Thymus (tissue), 11 donors: ENCODE data around the gene CCDC80. TPM values are rescaled to one million over a fixed set of nuclear protein-coding genes. Genes with fewer than 3 reads are reported as not detected.

Source experiments
- DNase-seq, 9 donors: peaks; one replicate each; pipeline ENCODE4 v3.0.0-alpha.2; 2013; ENCODE audit warnings: low spot score in 9 of 9, low read depth in 6 of 9, missing footprints in 1 of 9
- H3K27ac ChIP-seq, 2 donors: one replicate each; pipeline ENCODE4 v1.5.1; 2013; ENCODE audit warnings: control low read depth in 1 of 2, low read depth in 1 of 2, low read length in 1 of 2, mild to moderate bottlenecking in 1 of 2, moderate library complexity in 1 of 2
- H3K27me3 ChIP-seq, 2 donors: one replicate each; pipeline ENCODE4 v1.5.1; 2013; ENCODE audit warnings: low read length in 1 of 2; ENCODE audit not compliant: control insufficient read depth in 2 of 2, insufficient read depth in 1 of 2
- H3K36me3 ChIP-seq, 2 donors: one replicate each; pipeline ENCODE4 v1.5.1; 2013; ENCODE audit warnings: low read length in 1 of 2, mild to moderate bottlenecking in 1 of 2, moderate library complexity in 1 of 2; ENCODE audit not compliant: control insufficient read depth in 2 of 2, insufficient read depth in 2 of 2
- H3K4me1 ChIP-seq, 2 donors: one replicate each; pipeline ENCODE4 v1.5.1; 2013; ENCODE audit warnings: low read length in 2 of 2; ENCODE audit not compliant: control insufficient read depth in 2 of 2, insufficient read depth in 2 of 2
- H3K4me3 ChIP-seq, 2 donors: one replicate each; pipeline ENCODE4 v1.5.1; 2013; ENCODE audit warnings: low read length in 2 of 2, control low read depth in 1 of 2, mild to moderate bottlenecking in 1 of 2
- H3K9me3 ChIP-seq, 2 donors: one replicate each; pipeline ENCODE4 v1.5.1; 2013; ENCODE audit warnings: low read length in 1 of 2, mild to moderate bottlenecking in 1 of 2; ENCODE audit not compliant: control insufficient read depth in 2 of 2, insufficient read depth in 1 of 2
- WGBS: extraction: QIAGEN DNeasy Blood & Tissue Kit; methylation state at CpG from one replicate; pipeline ENCODE4 v1.1.7; 2013; 5-methylcytosine and 5-hydroxymethylcytosine counted together
- polyA plus RNA-seq: library from polyadenylated mRNA; stranded (reverse); fragments of 200-250 nt; gene quantifications from one replicate; pipeline ENCODE4 v1.2.3, GENCODE V29; 2013
- total RNA-seq: library from RNA; stranded (reverse); fragments of 120-200 nt; gene quantifications from one replicate; pipeline ENCODE4 v1.2.4, GENCODE V29; 2013
- donor health status: healthy.

Gene CCDC80
- total and polyA plus RNA-seq, 2 donors: 10.6 to 13.6 TPM

GRCh38 chr3:112640276-112640929 lies 540 bp downstream of the CCDC80 start:
- peak overlapping the region in 1 of 2 donors; percentile 27 for H3K27ac ChIP-seq
- H3K4me1 ChIP-seq: peaks cover 0 to 3% of the 10 kb centered on the region in 2 donors
- H3K4me3 ChIP-seq: peak overlapping the region in 1 of 2 donors; percentile 12
- DNase-seq: no peak
- H3K27me3 ChIP-seq: peaks cover 0 to 2% of the 10 kb centered on the region in 2 donors
- H3K36me3 ChIP-seq: no peaks in the 10 kb centered on the region
- WGBS: 57% methylated on average over 10 of the region's 10 CpGs
- no peaks in the 10 kb centered on the region for H3K9me3 ChIP-seq

- no peak for DNase-seq
- Histone ChIP-seq H3K4me3 (no peak overlapping the region), H3K27me3 (peaks cover 0 to 2% of the 10 kb centered on the region in 2 donors), H3K9me3 (no peaks in the 10 kb centered on the region), H3K27ac (no peak overlapping the region), H3K36me3 (no peaks in the 10 kb centered on the region), H3K4me1 (peaks cover 0 to 3% of the 10 kb centered on the region in 2 donors)
- WGBS: 97% methylated on average over 21 of the region's 21 CpGs
These were observed 1.3 kb downstream of the CCDC80 start for GRCh38 chr3:112639455-112640225.

GRCh38 chr3:112638327-112639020 lies 2.5 kb downstream of the CCDC80 start:
- no peaks in the 10 kb centered on the region for H3K36me3 ChIP-seq
- H3K27ac ChIP-seq: no peak overlapping the region
- peaks cover 0 to 3% of the 10 kb centered on the region in 2 donors for H3K4me1 ChIP-seq
- H3K27me3 ChIP-seq: peaks cover 0 to 2% of the 10 kb centered on the region in 2 donors
- H3K4me3 ChIP-seq: no peak overlapping the region
- DNase-seq: no peak
- H3K9me3 ChIP-seq: no peaks in the 10 kb centered on the region
- WGBS: 95% methylated on average over 17 of the region's 17 CpGs

GRCh38 chr3:112637700-112638099 lies 3.2 kb downstream of the CCDC80 start:
- Histone ChIP-seq H3K27ac (no peak overlapping the region), H3K27me3 (peaks cover 0 to 2% of the 10 kb centered on the region in 2 donors), H3K9me3 (no peaks in the 10 kb centered on the region), H3K4me3 (no peak overlapping the region), H3K36me3 (no peaks in the 10 kb centered on the region), H3K4me1 (peaks cover 0 to 3% of the 10 kb centered on the region in 2 donors)
- DNase-seq: no peak
- 95% methylated on average over 4 of the region's 4 CpGs for WGBS

- H3K27me3 ChIP-seq: peaks cover 0 to 2% of the 10 kb centered on the region in 2 donors
- no peaks in the 10 kb centered on the region for H3K9me3 ChIP-seq
- no peaks in the 10 kb centered on the region for H3K4me1 ChIP-seq
- WGBS: 91% methylated on average over 1 of the region's 1 CpG
- DNase-seq: no peak
- H3K36me3 ChIP-seq: no peaks in the 10 kb centered on the region
- H3K27ac ChIP-seq: peak overlapping the region in 1 of 2 donors; percentile 53
- H3K4me3 ChIP-seq: no peak overlapping the region
These were observed 5.3 kb downstream of the CCDC80 start for GRCh38 chr3:112635674-112636073.

GRCh38 chr3:112634786-112635541 lies 6.0 kb downstream of the CCDC80 start:
- Histone ChIP-seq H3K4me3 (no peak overlapping the region), H3K27me3 (no peaks in the 10 kb centered on the region), H3K4me1 (no peaks in the 10 kb centered on the region), H3K36me3 (no peaks in the 10 kb centered on the region), H3K9me3 (no peaks in the 10 kb centered on the region), H3K27ac (peak overlapping the region in 1 of 2 donors; percentile 53)
- WGBS: 97% methylated on average over 4 of the region's 4 CpGs
- no peak for DNase-seq

GRCh38 chr3:112633757-112634156 lies 7.2 kb downstream of the CCDC80 start:
- Histone ChIP-seq H3K9me3 (no peaks in the 10 kb centered on the region), H3K36me3 (no peaks in the 10 kb centered on the region), H3K4me1 (no peaks in the 10 kb centered on the region), H3K27ac (no peak overlapping the region), H3K4me3 (no peak overlapping the region), H3K27me3 (no peaks in the 10 kb centered on the region)
- WGBS: 100% methylated on average over 1 of the region's 1 CpG
- DNase-seq: no peak

GRCh38 chr3:112633191-112633590 lies 7.8 kb downstream of the CCDC80 start:
- Histone ChIP-seq H3K9me3 (no peaks in the 10 kb centered on the region), H3K27me3 (no peaks in the 10 kb centered on the region), H3K4me3 (no peak overlapping the region), H3K27ac (no peak overlapping the region), H3K4me1 (no peaks in the 10 kb centered on the region), H3K36me3 (no peaks in the 10 kb centered on the region)
- 79% methylated on average over 3 of the region's 3 CpGs for WGBS
- DNase-seq: no peak
